ENCODE data around the gene FLRT1.

Gene FLRT1

DNA sequence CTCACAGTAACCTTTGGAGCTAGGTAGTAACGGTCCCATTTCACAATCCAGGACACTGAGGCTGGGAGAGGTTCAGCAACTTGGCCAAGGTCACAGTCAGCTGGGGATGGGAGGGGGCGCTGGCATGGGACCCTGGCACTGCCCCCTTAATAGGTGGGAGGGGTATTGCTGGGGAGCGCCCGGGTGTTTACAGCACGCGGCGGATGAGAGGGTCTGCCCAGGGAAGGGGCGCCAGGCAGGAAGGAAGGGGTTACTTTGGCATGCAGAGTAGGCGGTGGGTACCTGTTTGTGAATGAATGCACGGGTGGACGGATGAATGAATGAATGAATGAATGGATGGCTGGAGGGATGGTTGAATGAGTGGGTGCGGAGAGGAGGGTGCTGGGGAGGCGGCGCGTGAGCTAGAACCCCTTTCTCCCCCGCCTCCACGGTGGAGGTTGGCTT, 628 bp upstream of the FLRT1 start:
- Histone ChIP-seq H3K4me3 (ENCODE audit: low read depth in 1 of 2, low read length in 1 of 2) (no peak overlapping the region), H3K27ac (no peak overlapping the region), H3K9me3 (no peaks in the 10 kb centered on the region), H3K27me3 (peaks cover 80% of the 10 kb centered on the region), H3K36me3 (no peaks in the 10 kb centered on the region), H3K4me1 (ENCODE audit: control insufficient read depth in 1 of 2, insufficient read depth in 1 of 2, low read depth in 1 of 2, low read length in 1 of 2) (no peaks in the 10 kb centered on the region)
- TF ChIP-seq, protein P1, sequence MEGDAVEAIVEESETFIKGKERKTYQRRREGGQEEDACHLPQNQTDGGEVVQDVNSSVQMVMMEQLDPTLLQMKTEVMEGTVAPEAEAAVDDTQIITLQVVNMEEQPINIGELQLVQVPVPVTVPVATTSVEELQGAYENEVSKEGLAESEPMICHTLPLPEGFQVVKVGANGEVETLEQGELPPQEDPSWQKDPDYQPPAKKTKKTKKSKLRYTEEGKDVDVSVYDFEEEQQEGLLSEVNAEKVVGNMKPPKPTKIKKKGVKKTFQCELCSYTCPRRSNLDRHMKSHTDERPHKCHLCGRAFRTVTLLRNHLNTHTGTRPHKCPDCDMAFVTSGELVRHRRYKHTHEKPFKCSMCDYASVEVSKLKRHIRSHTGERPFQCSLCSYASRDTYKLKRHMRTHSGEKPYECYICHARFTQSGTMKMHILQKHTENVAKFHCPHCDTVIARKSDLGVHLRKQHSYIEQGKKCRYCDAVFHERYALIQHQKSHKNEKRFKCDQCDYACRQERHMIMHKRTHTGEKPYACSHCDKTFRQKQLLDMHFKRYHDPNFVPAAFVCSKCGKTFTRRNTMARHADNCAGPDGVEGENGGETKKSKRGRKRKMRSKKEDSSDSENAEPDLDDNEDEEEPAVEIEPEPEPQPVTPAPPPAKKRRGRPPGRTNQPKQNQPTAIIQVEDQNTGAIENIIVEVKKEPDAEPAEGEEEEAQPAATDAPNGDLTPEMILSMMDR (IDR thresholded peaks at IDR 0.05): no peak

DNA sequence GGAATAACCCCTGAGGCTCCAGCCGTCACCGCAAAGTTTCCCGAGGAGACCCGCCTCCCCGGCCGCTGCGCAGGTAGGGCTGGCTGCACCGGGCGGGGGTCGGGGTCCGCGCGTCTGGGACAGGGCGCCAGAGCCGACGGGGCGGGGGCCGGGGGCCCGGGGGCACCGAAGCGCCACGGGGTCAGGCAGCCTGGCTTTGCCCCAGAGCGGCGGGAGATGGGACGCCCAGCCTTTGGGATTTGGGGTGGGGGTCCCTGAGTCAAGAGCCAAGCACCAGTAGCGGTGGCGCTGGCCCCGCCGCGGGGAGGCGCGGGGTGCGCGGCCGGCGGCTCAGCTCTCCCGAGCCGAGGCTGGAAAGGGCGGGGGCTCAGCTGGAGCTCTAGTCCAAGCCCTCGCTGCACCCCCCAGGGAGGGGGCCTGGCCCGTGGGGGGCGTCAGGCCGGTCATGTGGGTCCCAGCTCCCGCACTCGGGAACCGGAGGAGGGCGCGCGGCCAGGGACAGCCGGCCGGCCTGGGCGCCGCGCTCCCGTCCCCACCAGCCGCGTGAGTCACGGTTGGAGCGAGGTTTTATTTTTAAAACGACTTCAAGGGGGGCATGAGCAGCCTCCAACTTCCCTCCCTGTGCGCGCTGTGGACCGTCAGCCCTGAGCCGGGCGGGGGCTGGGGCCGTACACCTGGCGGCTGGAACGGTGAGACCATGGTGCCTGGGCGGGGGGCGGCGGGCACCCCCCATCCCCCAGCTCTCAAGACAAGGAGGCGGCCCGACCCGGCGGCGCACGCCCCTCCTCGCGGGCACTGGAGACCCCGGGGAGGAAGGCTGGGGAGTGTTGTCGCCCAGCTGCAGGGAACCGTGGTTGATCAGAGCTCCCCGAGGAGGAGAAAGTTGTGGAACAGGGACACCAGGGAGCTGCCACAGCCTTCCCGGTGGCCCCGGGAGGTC, 626 bp downstream of the FLRT1 start:
- Histone ChIP-seq H3K4me3 (ENCODE audit: low read depth in 1 of 2, low read length in 1 of 2) (no peak overlapping the region), H3K27ac (no peak overlapping the region), H3K36me3 (no peaks in the 10 kb centered on the region), H3K9me3 (no peaks in the 10 kb centered on the region), H3K4me1 (ENCODE audit: control insufficient read depth in 1 of 2, insufficient read depth in 1 of 2, low read depth in 1 of 2, low read length in 1 of 2) (no peaks in the 10 kb centered on the region), H3K27me3 (peaks cover 80% of the 10 kb centered on the region)
- TF ChIP-seq, protein P1 (IDR thresholded peaks at IDR 0.05): no peak

DNA sequence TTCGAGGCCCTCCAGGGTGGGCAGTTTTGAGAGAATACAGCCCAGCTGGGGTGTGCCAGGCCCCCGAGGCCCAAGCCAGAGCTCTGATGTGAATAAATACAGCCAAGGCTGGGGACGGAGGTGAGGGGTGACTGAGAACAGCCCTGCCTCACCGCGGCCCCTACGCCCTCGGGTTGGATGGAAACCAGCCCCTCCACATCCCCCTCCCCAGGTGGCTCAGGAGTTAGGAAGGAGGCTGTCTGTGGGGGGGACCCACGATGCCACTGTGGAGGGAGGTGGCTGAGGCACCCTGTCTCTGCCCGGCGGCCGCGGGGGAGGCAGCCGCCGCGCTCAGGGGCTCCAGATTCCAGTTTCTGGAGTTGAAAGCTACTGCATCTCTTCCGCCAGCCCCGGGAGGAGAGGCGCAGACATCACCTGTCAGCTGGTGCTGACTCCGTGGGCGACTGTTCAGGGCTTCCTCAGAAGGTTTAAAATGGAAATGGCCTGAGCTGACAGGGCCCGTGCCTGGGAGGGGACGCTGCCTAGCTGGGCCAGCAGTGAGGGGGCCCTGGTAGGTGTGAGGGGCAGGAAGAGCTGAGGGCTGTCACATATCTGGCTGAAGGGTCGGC, 1.4 kb downstream of the FLRT1 start:
- Histone ChIP-seq H3K27me3 (peaks cover 77% of the 10 kb centered on the region), H3K36me3 (no peaks in the 10 kb centered on the region), H3K4me3 (ENCODE audit: low read depth in 1 of 2, low read length in 1 of 2) (no peak overlapping the region), H3K4me1 (ENCODE audit: control insufficient read depth in 1 of 2, insufficient read depth in 1 of 2, low read depth in 1 of 2, low read length in 1 of 2) (no peaks in the 10 kb centered on the region), H3K9me3 (no peaks in the 10 kb centered on the region), H3K27ac (no peak overlapping the region)
- TF ChIP-seq, protein P1 (IDR thresholded peaks at IDR 0.05): no peak

- H3K4me1 ChIP-seq (ENCODE audit: control insufficient read depth in 1 of 2, insufficient read depth in 1 of 2, low read depth in 1 of 2, low read length in 1 of 2): no peaks in the 10 kb centered on the region
- H3K27me3 ChIP-seq: peaks cover 64% of the 10 kb centered on the region
- TF ChIP-seq, protein P1 (IDR thresholded peaks at IDR 0.05): no peak
- no peak overlapping the region for H3K4me3 ChIP-seq (ENCODE audit: low read depth in 1 of 2, low read length in 1 of 2)
- no peaks in the 10 kb centered on the region for H3K36me3 ChIP-seq
- H3K27ac ChIP-seq: no peak overlapping the region
- H3K9me3 ChIP-seq: no peaks in the 10 kb centered on the region
Measured at GRCh38 chr11:64038500-64038899, 2.8 kb downstream of the FLRT1 start.

- Histone ChIP-seq H3K4me1 (ENCODE audit: control insufficient read depth in 1 of 2, insufficient read depth in 1 of 2, low read depth in 1 of 2, low read length in 1 of 2) (no peaks in the 10 kb centered on the region), H3K27ac (no peak overlapping the region), H3K9me3 (no peaks in the 10 kb centered on the region), H3K36me3 (no peaks in the 10 kb centered on the region), H3K27me3 (peaks cover 57% of the 10 kb centered on the region), H3K4me3 (ENCODE audit: low read depth in 1 of 2, low read length in 1 of 2) (no peak overlapping the region)
- TF ChIP-seq, protein P1 (IDR thresholded peaks at IDR 0.05): no peak
Measured at GRCh38 chr11:64039012-64039665, 3.4 kb downstream of the FLRT1 start.

Data from neutrophil (primary cell).